Superior temporal gyrus (tissue), 1 donor: ENCODE measurements around the gene SLC9A3.
"Not testable (repeated sequence)": the region's sequence is repeated elsewhere in the genome, so short reads cannot be mapped to it uniquely, and the experiment has no call there.

Experiments
- DNase-seq: peaks from one replicate; pipeline ENCODE4 v3.0.0-alpha.2; 2016; ENCODE audit errors: extremely low spot score

SLC9A3 gene

DNA sequence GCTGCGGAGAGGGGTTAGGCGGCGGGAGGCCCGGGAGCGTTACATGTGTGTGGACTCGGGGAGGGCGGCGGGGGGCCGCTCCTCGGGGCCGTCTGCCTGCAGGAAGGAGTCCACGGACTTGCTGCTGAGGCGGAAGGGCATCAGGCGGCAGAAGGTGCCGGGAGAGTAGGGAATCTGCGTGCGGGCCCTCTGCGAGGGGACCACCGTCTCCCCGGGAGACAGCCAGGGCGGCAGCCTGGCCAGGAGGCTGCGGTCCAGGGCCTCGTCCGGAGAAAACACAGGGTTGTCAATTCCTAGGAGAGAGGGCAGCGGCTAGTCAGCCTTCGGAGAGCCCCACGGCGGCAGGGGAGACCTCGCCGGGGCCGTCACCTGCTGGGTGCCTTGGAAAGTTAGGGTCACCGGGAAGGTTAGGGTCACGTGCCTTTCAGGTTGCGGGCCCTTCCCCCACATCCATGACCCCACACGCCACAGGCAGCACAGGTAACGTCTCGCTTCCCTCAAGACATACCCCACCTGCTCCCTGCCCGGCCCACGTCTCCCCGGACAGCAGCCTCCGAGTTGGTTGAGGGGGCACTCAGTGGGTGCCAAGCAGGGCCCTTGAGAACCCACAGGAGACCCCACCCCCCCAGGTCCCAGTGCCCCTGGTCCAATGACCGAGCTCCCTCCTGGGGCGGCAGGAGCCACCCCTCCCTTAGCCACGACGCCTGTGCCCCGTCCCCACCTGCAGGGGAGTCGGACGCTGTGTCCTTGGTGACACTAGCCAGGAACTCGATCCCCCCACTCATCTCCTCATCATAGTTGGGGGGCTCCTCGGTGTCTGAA is 49.2 kb downstream of the SLC9A3 start:
- DNase-seq = no peak

DNA sequence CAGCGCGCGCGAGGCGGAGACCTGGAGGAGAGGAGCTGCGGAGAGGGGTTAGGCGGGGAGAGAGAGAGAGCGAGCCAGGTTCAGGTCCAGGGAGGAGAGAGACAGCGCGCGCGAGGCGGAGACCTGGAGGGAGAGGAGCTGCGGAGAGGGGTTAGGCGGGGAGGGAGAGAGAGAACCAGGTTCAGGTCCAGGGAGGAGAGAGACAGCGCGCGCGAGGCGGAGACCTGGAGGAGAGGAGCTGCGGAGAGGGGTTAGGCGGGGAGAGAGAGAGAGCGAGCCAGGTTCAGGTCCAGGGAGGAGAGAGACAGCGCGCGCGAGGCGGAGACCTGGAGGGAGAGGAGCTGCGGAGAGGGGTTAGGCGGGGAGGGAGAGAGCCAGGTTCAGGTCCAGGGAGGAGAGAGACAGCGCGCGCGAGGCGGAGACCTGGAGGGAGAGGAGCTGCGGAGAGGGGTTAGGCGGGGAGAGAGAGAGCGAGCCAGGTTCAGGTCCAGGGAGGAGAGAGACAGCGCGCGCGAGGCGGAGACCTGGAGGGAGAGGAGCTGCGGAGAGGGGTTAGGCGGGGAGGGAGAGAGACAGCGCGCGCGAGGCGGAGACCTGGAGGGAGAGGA is 49.9 kb downstream of the SLC9A3 start:
- DNase-seq = not testable (repeated sequence)

DNA sequence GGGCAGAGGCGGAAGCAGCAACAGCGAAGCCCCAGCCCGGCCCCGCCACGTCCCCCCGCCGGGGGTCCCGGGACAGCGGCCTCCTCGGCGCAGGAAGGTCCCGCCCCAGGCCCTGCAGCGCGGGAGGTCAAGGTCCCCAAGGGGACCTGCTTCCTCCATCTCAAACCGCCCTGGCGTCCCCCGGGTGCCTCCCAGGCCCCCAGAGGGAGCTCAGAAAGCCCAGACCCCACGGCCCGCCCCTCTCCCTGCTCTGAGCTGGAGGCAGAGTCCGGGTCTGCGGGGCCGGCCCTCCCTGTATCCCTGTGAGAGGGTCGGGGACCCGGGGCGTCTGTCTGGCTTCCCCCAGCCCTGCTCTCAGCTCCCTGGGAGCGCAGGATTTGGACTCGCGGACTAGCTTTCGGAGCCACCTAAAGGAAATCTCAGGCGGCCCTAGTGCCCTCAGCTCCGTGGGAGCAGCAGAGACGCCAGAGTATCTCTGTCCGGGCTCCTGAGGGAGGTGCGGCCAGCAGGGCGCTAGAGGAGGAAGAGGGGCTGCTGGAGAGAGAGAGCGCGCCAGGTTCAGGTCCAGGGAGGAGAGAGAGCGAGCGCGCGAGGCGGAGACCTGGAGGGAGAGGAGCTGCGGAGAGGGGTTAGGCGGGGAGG is 50.6 kb downstream of the SLC9A3 start:
- DNase-seq = no peak

DNA sequence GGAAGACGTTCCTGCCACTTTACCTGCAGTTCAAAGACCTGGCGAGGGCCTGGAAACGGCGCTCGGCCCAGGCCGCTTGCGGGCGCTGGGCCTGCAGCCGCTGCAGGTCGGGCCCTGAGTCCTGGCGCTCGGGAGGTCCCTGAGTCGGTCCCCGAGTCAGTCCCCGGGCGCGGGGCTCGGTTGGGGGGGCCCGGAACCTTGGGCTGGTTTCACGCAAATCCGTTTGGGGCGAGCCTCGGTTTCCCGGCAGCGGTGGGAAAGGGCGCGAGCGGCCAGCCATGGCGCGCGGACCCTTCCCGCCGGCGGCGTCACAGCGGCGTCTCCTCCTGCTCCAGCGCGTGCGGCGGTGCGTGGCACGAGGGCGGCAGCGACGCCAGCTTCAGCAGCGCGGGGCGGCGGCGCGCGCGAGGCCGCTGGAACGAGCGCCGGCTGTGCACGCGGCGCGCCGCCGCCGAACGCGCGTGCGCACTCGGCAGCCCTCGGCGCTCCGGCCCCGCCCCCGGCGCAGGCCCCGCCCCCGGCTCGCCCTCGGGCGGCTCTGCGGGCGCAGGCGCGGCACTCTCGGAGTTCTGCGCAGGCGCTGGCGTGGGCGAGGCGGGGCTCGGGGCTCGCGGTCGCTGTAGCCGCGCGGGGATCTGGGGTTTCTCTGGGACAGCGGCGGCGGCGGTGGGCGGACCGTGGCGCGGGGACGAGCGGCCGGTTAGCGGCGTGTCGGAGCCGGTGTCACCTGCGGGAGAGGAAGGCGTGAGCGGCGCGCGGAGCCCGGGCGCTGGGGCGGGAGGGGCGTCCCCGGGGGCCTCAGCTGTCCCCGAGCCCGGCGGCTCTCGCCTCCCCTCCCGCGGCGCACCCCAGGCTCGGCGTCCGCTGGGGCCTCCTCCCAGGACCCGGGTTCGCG is 51.3 kb downstream of the SLC9A3 start:
- DNase-seq = peak; percentile 80

- no peak for DNase-seq
These were observed 52.1 kb downstream of the SLC9A3 start for GRCh38 chr5:472076-472655.

DNA sequence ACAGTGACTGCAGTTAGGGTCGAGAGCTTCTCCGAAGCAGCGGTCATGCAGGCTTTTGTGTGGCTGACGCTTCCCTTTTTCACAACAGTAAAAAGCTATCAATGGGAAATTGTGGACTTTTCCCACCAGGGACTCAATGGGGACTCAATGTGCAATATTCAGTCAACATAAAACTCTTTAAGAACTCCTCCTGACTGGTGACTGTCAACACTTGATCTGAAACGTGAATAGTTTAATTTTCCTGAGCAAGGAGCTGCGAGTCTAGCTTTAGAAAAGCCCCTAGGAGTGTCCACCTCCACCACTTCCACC is 52.5 kb downstream of the SLC9A3 start:
- no peak for DNase-seq

DNA sequence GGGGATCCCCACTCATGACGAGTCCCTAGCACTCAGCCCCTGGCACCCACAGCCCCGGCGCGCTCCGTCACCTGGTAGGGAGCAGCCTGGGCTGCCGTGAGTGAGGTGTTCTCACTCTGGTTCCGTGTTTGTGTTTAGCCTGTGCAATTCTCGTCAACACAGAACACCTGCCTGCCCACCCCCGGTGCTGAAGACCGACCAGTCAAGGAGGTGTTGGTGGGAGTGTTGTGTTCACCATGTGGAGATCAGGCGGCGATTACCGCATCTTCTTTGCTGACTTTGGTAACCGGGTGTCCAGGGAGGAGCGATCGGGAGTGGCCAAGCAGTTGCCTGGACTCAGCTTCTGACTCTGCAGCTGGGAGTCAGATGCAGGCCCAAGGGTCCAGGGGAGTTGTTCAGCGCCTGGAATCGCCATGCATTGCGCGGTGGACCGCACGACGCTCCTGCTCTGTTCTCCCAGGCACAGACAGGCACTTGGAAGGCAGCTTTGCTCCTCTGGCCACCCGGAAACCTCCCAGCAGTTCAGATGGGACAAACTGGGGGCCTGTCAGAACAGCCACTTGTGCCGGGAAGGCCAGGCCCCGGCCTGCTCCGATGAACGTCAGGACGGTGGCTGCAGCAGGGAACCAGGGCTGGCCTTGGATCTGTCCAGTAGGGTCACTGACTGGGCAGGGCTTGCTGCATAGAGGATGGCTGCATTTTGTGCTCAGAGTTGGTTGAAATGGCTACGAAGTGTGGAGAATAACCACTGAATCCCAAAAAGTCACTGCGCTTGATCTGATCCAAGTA is 53.1 kb downstream of the SLC9A3 start:
- DNase-seq = no peak

DNA sequence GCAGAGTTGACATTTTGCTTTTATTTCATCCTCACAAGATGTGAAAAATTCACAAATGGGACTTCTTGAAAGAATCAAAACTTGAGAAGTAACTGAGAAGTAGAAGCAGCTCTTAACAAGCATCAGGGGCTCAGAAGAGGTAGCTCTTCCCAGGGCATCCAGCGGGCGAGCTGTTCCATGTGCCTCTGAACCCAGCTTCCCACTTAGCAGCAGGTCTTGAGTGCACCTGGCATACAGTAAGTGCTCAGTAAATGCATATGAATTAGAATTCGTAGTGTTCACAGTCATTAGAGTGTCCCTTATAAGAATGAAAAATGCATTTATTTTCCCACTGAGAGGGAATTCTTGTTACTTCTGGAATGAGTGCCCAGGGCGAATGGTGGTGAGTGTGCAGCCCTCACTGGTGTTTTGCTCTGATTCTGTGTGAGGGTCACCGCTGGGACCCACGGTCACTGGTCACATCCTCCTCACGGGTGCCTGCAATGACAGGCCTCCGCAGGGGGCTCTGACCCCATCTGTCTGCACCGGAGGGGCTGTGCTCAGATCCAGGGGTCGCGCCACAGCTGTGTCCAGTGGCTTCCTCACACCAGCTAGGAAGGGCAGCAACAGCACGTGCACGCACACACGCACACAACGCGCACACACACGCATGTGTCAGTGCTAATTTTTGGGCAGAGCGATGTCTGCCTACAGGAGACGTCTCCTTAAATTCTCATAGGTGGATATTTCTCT is 54.3 kb downstream of the SLC9A3 start:
- no peak for DNase-seq

GRCh38 chr5:468401-468800 is 55.8 kb downstream of the SLC9A3 start:
- DNase-seq = no peak

GRCh38 chr5:466661-467310 is 57.5 kb downstream of the SLC9A3 start:
- DNase-seq = no peak

GRCh38 chr5:465591-466403 is 58.5 kb downstream of the SLC9A3 start:
- no peak for DNase-seq

GRCh38 chr5:464843-465590 is 59.2 kb downstream of the SLC9A3 start:
- DNase-seq = no peak

- no peak for DNase-seq
These were observed 59.8 kb downstream of the SLC9A3 start for GRCh38 chr5:464446-464842.

DNA sequence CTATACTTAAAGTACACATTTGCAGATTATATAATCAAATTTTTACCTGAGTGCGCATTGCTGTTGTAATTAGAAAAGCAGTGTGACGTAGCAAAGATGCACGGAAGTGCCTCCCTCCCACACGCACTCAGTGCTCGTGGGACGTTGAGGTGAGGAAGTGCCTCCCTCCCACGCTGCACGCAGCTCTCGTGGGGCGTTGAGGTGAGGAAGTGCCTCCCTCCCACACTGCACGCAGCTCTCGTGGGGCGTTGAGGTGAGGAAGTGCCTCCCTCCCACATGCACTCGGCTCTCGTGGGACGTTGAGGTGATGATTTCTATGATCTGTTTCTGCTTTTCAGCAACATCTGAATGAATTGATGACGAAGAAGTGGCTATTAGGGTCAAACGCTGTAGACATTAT is 60.3 kb downstream of the SLC9A3 start:
- DNase-seq = no peak

DNA sequence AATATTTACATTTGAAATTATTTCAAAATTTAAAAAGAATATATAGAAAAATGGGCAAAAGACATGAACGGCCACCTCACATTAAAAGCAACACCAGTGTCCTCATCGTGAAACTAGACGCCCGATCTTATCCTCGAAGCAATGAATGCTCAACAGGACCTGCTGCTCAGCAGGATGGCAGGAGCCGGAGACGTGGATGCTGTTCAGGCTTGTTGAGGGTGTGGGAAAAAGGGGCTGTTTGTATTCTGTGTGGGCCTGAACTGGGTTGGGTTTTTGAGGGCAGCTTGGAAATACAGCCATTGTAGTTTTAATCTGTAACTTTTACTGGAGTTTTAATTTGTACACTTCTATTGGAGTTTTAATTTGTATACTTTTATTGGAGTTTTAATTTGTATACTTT is 60.9 kb downstream of the SLC9A3 start:
- no peak for DNase-seq

DNA sequence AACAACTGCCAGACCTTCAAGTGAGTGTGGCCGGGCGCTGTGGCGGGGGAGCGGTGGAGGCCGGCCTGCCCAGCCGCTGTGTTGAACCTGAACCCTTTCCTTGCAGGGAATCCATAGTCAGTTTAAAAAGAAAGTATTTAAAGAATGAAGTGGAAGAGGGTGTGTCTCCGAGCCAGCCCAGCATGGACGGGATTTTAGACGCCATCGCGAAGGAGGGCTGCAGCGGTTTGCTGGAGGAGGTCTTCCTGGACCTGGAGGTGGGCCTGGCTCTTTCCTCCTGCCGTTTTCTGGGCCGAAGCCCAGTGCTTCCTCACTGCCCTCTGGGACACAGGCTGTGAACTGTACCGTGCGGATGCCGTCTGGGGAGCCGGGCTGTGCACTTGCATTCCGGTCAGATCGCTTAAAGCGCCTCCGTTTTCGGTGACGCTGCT is 62.2 kb downstream of the SLC9A3 start:
- DNase-seq = no peak

DNA sequence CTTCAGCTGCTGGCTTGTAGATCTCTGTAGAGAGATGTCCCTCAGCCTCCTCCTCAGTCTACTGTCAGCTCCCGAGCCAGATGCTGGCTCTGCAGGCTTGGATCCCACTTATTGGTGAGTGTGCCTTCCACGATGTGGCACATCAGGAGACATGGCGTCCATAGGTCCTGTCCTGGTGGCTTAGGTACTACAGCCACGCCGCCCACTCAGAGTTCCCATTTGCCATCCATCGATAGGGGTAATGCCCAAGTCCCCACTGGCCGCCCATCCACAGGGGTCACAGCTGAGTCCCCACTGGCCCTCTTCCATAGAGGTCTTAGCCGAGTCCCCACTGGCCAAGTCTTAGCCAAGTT is 64.0 kb downstream of the SLC9A3 start:
- DNase-seq = no peak

DNA sequence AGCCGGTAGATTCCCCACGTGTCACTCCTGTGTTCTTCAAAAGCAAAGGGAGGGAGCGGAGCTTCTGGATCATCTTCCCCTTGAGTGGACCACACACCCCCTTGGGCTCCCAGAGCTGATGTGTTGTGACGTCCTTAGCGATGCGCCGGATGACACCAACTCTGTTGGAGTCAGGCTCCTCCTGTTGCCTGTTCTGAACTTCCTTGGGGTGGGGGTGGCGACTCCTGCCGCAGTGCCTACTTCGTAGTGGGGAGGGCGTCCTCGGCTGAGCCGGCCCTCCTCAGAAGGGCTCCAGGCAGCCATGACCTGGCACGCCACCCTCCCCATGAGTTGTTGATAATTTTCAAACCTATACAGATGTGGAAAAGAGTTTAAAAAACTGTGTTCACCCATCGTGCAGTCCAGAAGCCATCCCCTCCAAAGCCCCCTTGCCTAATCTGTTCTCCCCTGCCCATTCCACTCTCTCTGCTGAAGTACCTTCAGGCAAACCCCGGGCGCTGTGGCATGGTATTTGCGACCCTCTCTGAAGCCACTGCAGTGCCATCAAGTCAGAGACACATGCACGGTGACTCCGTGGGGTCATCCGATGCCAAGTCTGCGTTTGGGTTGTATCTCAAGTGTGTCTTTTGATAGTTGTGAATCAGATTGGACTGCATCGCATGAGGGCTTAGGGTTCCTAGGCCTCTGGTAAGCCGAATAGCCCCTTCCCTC is 64.5 kb downstream of the SLC9A3 start:
- no peak for DNase-seq
